PC-9 (cell line): Measurements from ENCODE around the gene LENG8.
"Not testable (repeated sequence)": the region's sequence is repeated elsewhere in the genome, so short reads cannot be mapped to it uniquely, and the experiment has no call there.

ENCODE experiments used
- EZH2 ChIP-seq: fragments of 200-600 bp; sonication (generic); IDR thresholded peaks from 2 replicates; pipeline ENCODE4 v1.8.0; 2017; ENCODE audit warnings: antibody characterized with exemption, low read depth
- TF ChIP-seq, protein P1 (sequence below): fragments of 200-600 bp; sonication (generic); conservative IDR thresholded peaks from 2 replicates; pipeline ENCODE4 v1.6.1; 2017; ENCODE audit warnings: mixed run types, antibody characterized with exemption, mild to moderate bottlenecking, moderate library complexity

DNA sequence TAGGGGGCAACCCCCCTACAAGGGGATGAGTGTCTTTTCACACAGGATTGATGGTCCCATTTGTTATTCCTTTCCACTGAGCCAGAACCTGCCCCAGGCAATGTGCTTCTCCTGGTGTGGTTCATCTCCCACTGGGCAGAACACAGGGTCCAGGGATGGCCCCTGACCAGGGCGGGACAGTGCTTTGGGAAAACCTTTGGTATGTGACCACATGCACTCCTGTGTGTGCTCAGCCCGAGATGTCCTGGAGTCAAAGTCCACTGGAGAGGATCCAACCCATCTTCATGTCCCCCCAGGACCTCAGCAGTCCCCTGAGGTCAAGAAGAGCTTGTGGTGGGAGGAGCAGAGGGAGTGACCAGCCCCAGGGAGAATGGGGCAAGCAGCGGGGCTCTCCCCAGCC, 59.5 kb downstream of the LENG8 start:
- TF ChIP-seq, protein P1, sequence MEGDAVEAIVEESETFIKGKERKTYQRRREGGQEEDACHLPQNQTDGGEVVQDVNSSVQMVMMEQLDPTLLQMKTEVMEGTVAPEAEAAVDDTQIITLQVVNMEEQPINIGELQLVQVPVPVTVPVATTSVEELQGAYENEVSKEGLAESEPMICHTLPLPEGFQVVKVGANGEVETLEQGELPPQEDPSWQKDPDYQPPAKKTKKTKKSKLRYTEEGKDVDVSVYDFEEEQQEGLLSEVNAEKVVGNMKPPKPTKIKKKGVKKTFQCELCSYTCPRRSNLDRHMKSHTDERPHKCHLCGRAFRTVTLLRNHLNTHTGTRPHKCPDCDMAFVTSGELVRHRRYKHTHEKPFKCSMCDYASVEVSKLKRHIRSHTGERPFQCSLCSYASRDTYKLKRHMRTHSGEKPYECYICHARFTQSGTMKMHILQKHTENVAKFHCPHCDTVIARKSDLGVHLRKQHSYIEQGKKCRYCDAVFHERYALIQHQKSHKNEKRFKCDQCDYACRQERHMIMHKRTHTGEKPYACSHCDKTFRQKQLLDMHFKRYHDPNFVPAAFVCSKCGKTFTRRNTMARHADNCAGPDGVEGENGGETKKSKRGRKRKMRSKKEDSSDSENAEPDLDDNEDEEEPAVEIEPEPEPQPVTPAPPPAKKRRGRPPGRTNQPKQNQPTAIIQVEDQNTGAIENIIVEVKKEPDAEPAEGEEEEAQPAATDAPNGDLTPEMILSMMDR, result not testable (repeated sequence)
- TF ChIP-seq EZH2, result not testable (repeated sequence)
